ENCODE data around the gene NUP214.
"Not testable (repeated sequence)": the region's sequence is repeated elsewhere in the genome, so short reads cannot be mapped to it uniquely, and the experiment has no call there.

The NUP214 gene

GRCh38 chr9:131270171-131271015 is 145.0 kb downstream of the NUP214 start:
- no peak for TF ChIP-seq EZH2phosphoT487 (IDR thresholded peaks at IDR 0.05; ENCODE audit: borderline replicate concordance, low read length)
- TF ChIP-seq CTCF (IDR thresholded peaks at IDR 0.05; ENCODE audit: low read depth, low read length, poor library complexity, severe bottlenecking): no peak
- Histone ChIP-seq H3K9me3 (ENCODE audit: control insufficient read depth, insufficient read depth, low read length) (no peaks in the 10 kb centered on the region), H3K9me2 (replicated peaks; ENCODE audit: control insufficient read depth, low read length) (no peaks in the 10 kb centered on the region), H3K27ac (ENCODE audit: low read depth, low read length) (peak overlapping the region; percentile 92), H4K20me1 (ENCODE audit: control insufficient read depth, insufficient read depth, low read depth, low read length) (no peaks in the 10 kb centered on the region), H3F3A (ENCODE audit: control insufficient read depth, insufficient read depth) (peaks cover 15% of the 10 kb centered on the region), H3K36me3 (ENCODE audit: control insufficient read depth, low read length) (peaks cover 53% of the 10 kb centered on the region), H3K27me3 (ENCODE audit: control insufficient read depth, low read length) (no peaks in the 10 kb centered on the region), H3K4me3 (ENCODE audit: low read length) (peak overlapping the region; percentile 96), H3K4me1 (ENCODE audit: control insufficient read depth, low read length) (peaks cover 84% of the 10 kb centered on the region), H3K79me2 (ENCODE audit: control insufficient read depth, low read length) (peaks cover 99% of the 10 kb centered on the region), H3K4me2 (ENCODE audit: low read length) (peak overlapping the region; percentile 100)

GRCh38 chr9:131271016-131271273 is 145.6 kb downstream of the NUP214 start:
- H3K4me2 ChIP-seq (ENCODE audit: low read length): peak overlapping the region; percentile 100
- H3F3A ChIP-seq (ENCODE audit: control insufficient read depth, insufficient read depth): peaks cover 15% of the 10 kb centered on the region
- not testable (repeated sequence) for H4K20me1 ChIP-seq (ENCODE audit: control insufficient read depth, insufficient read depth, low read depth, low read length); H3K27me3 ChIP-seq (ENCODE audit: control insufficient read depth, low read length); H3K9me2 ChIP-seq (replicated peaks; ENCODE audit: control insufficient read depth, low read length); H3K9me3 ChIP-seq (ENCODE audit: control insufficient read depth, insufficient read depth, low read length)
- H3K36me3 ChIP-seq (ENCODE audit: control insufficient read depth, low read length): peaks cover 55% of the 10 kb centered on the region
- H3K27ac ChIP-seq (ENCODE audit: low read depth, low read length): peak overlapping the region; percentile 92
- peak overlapping the region; percentile 96 for H3K4me3 ChIP-seq (ENCODE audit: low read length)
- peaks cover 79% of the 10 kb centered on the region for H3K4me1 ChIP-seq (ENCODE audit: control insufficient read depth, low read length)
- peaks cover 99% of the 10 kb centered on the region for H3K79me2 ChIP-seq (ENCODE audit: control insufficient read depth, low read length)

- Histone ChIP-seq H3F3A (ENCODE audit: control insufficient read depth, insufficient read depth) (peaks cover 15% of the 10 kb centered on the region), H3K4me3 (ENCODE audit: low read length) (peak overlapping the region; percentile 96), H3K9me2 (replicated peaks; ENCODE audit: control insufficient read depth, low read length) (no peaks in the 10 kb centered on the region), H3K79me2 (ENCODE audit: control insufficient read depth, low read length) (peaks cover 99% of the 10 kb centered on the region), H3K27me3 (ENCODE audit: control insufficient read depth, low read length) (no peaks in the 10 kb centered on the region), H3K9me3 (ENCODE audit: control insufficient read depth, insufficient read depth, low read length) (no peaks in the 10 kb centered on the region), H4K20me1 (ENCODE audit: control insufficient read depth, insufficient read depth, low read depth, low read length) (no peaks in the 10 kb centered on the region), H3K36me3 (ENCODE audit: control insufficient read depth, low read length) (peaks cover 55% of the 10 kb centered on the region), H3K4me1 (ENCODE audit: control insufficient read depth, low read length) (peaks cover 73% of the 10 kb centered on the region), H3K4me2 (ENCODE audit: low read length) (peak overlapping the region; percentile 100), H3K27ac (ENCODE audit: low read depth, low read length) (peak overlapping the region; percentile 92)
- no peak for TF ChIP-seq CTCF (IDR thresholded peaks at IDR 0.05; ENCODE audit: low read depth, low read length, poor library complexity, severe bottlenecking)
- TF ChIP-seq EZH2phosphoT487 (IDR thresholded peaks at IDR 0.05; ENCODE audit: borderline replicate concordance, low read length): no peak
These were observed 146.1 kb downstream of the NUP214 start for GRCh38 chr9:131271506-131271931.

GRCh38 chr9:131272212-131272611 is 146.8 kb downstream of the NUP214 start:
- Histone ChIP-seq H3K9me3 (ENCODE audit: control insufficient read depth, insufficient read depth, low read length) (no peaks in the 10 kb centered on the region), H3F3A (ENCODE audit: control insufficient read depth, insufficient read depth) (peaks cover 15% of the 10 kb centered on the region), H3K27ac (ENCODE audit: low read depth, low read length) (peak overlapping the region; percentile 92), H4K20me1 (ENCODE audit: control insufficient read depth, insufficient read depth, low read depth, low read length) (no peaks in the 10 kb centered on the region), H3K4me2 (ENCODE audit: low read length) (peak overlapping the region; percentile 100), H3K4me1 (ENCODE audit: control insufficient read depth, low read length) (peaks cover 66% of the 10 kb centered on the region), H3K4me3 (ENCODE audit: low read length) (peak overlapping the region; percentile 96), H3K27me3 (ENCODE audit: control insufficient read depth, low read length) (no peaks in the 10 kb centered on the region), H3K79me2 (ENCODE audit: control insufficient read depth, low read length) (peaks cover 92% of the 10 kb centered on the region), H3K9me2 (replicated peaks; ENCODE audit: control insufficient read depth, low read length) (no peaks in the 10 kb centered on the region), H3K36me3 (ENCODE audit: control insufficient read depth, low read length) (peaks cover 48% of the 10 kb centered on the region)
- TF ChIP-seq EZH2phosphoT487 (IDR thresholded peaks at IDR 0.05; ENCODE audit: borderline replicate concordance, low read length): no peak
- no peak for TF ChIP-seq CTCF (IDR thresholded peaks at IDR 0.05; ENCODE audit: low read depth, low read length, poor library complexity, severe bottlenecking)
